Loucy (cell line): Measurements from ENCODE around the gene EEF1G.
A peak's percentile ranks its signal among the peaks of the same experiment; 100 is the strongest.
"Not testable (repeated sequence)": the region's sequence is repeated elsewhere in the genome, so short reads cannot be mapped to it uniquely, and the experiment has no call there.

Source experiments
- H2AFZ ChIP-seq: fragments of 200-600 bp; sonication (generic); 2 replicates; pipeline ENCODE4 v1.6.0; 2016; ENCODE audit warnings: antibody characterized with exemption, mild to moderate bottlenecking, low read length, moderate library complexity
- H3F3A ChIP-seq: fragments of 200-600 bp; 2 replicates; pipeline ENCODE4 v1.6.0; 2016; ENCODE audit warnings: antibody characterized with exemption, low read depth, mild to moderate bottlenecking
- H3K27me3 ChIP-seq: fragments of 200-600 bp; sonication (generic); 2 replicates; pipeline ENCODE4 v1.6.1; 2014; ENCODE audit warnings: low read length, mild to moderate bottlenecking; ENCODE audit not compliant: insufficient read depth, poor library complexity, severe bottlenecking
- H3K36me3 ChIP-seq: fragments of 200-600 bp; sonication (generic); 2 replicates; pipeline ENCODE4 v1.6.1; 2016; ENCODE audit warnings: low read length; ENCODE audit not compliant: insufficient read depth
- H3K4me1 ChIP-seq: fragments of 200-600 bp; sonication (generic); 2 replicates; pipeline ENCODE4 v1.5.1; 2014; ENCODE audit warnings: low read length, mild to moderate bottlenecking; ENCODE audit not compliant: insufficient read depth, poor library complexity, severe bottlenecking
- H3K4me2 ChIP-seq: fragments of 200-600 bp; sonication (generic); 2 replicates; pipeline ENCODE4 v1.6.0; 2014; ENCODE audit warnings: antibody characterized with exemption, low read length, low read depth, mild to moderate bottlenecking; ENCODE audit not compliant: poor library complexity, severe bottlenecking
- H3K4me3 ChIP-seq: fragments of 200-600 bp; sonication (generic); 2 replicates; pipeline ENCODE4 v1.5.1; 2014; ENCODE audit warnings: low read length, mild to moderate bottlenecking, mixed read lengths; ENCODE audit not compliant: poor library complexity, severe bottlenecking
- H3K79me2 ChIP-seq: fragments of 200-600 bp; sonication (generic); 2 replicates; pipeline ENCODE4 v1.6.1; 2014; ENCODE audit warnings: low read length; ENCODE audit not compliant: insufficient read depth
- H3K9ac ChIP-seq: fragments of 200-600 bp; sonication (generic); 2 replicates; pipeline ENCODE4 v1.6.0; 2014; ENCODE audit warnings: mild to moderate bottlenecking, low read depth, low read length, moderate library complexity; ENCODE audit not compliant: poor library complexity, severe bottlenecking
- H3K9me2 ChIP-seq: fragments of 200-600 bp; sonication (generic); replicated peaks from 2 replicates; pipeline ENCODE4 v1.6.1; 2016; ENCODE audit warnings: low read depth, low read length, mixed read lengths
- H3K9me3 ChIP-seq: fragments of 200-600 bp; sonication (generic); 2 replicates; pipeline ENCODE4 v1.6.1; 2014; ENCODE audit warnings: mild to moderate bottlenecking, antibody characterized with exemption, low read length, low read depth; ENCODE audit not compliant: insufficient read depth
- H4K20me1 ChIP-seq: fragments of 200-600 bp; sonication (generic); 2 replicates; pipeline ENCODE4 v1.6.0; 2014; ENCODE audit warnings: antibody characterized with exemption, low read length, mild to moderate bottlenecking; ENCODE audit not compliant: insufficient read depth, poor library complexity, severe bottlenecking
- CTCF ChIP-seq: fragments of 200-600 bp; sonication (generic); conservative IDR thresholded peaks from 2 replicates; pipeline ENCODE4 v1.5.1; 2014; ENCODE audit warnings: mild to moderate bottlenecking, antibody characterized with exemption, low read length
- EZH2phosphoT487 ChIP-seq: fragments of 200-600 bp; IDR thresholded peaks from 2 replicates; pipeline ENCODE4 v1.6.1; 2018; ENCODE audit warnings: antibody characterized with exemption, mild to moderate bottlenecking, moderate library complexity, borderline replicate concordance

EEF1G gene

GRCh38 chr11:62574363-62575071, 826 bp upstream of the EEF1G start:
- Histone ChIP-seq H3K79me2 (peaks cover 54% of the 10 kb centered on the region), H3K36me3 (peaks cover 52% of the 10 kb centered on the region; the same call in 1 of the 2 replicates), H3K9me2 (no peaks in the 10 kb centered on the region), H3K9ac (peak overlapping the region; percentile 90), H3K27me3 (peaks cover 7% of the 10 kb centered on the region), H3F3A (no peaks in the 10 kb centered on the region), H4K20me1 (peaks cover 38% of the 10 kb centered on the region), H2AFZ (peak overlapping the region; percentile 94), H3K9me3 (no peaks in the 10 kb centered on the region), H3K4me1 (peaks cover 41% of the 10 kb centered on the region), H3K4me2 (peak overlapping the region; percentile 93), H3K4me3 (peak overlapping the region; percentile 100)
- TF ChIP-seq CTCF: no peak

GRCh38 chr11:62573006-62573591, 592 bp downstream of the EEF1G start:
- H3K79me2 ChIP-seq: peaks cover 67% of the 10 kb centered on the region
- peaks cover 45% of the 10 kb centered on the region for H3K4me1 ChIP-seq
- H2AFZ ChIP-seq: peak overlapping the region; percentile 72
- peaks cover 51% of the 10 kb centered on the region for H4K20me1 ChIP-seq
- no peaks in the 10 kb centered on the region for H3F3A ChIP-seq
- no peaks in the 10 kb centered on the region for H3K9me3 ChIP-seq
- peaks cover 7% of the 10 kb centered on the region for H3K27me3 ChIP-seq
- peak overlapping the region; percentile 88 for H3K4me2 ChIP-seq
- TF ChIP-seq CTCF (no peak), EZH2phosphoT487 (no peak)
- H3K9me2 ChIP-seq: no peaks in the 10 kb centered on the region
- H3K36me3 ChIP-seq: peaks cover 51% of the 10 kb centered on the region; the same call in 1 of the 2 replicates
- peak overlapping the region; percentile 100 for H3K4me3 ChIP-seq
- H3K9ac ChIP-seq: peak overlapping the region; percentile 92

- TF ChIP-seq CTCF: no peak
- no peak for TF ChIP-seq EZH2phosphoT487
- no peaks in the 10 kb centered on the region for H3K9me2 ChIP-seq
- peak overlapping the region; percentile 88 for H3K4me2 ChIP-seq
- peaks cover 49% of the 10 kb centered on the region for H3K4me1 ChIP-seq
- peaks cover 56% of the 10 kb centered on the region for H4K20me1 ChIP-seq
- no peaks in the 10 kb centered on the region for H3F3A ChIP-seq
- peak overlapping the region; percentile 92 for H3K9ac ChIP-seq
- peak overlapping the region; percentile 100 for H3K4me3 ChIP-seq
- peaks cover 54% of the 10 kb centered on the region; the same call in 1 of the 2 replicates for H3K36me3 ChIP-seq
- no peak overlapping the region for H2AFZ ChIP-seq
- peaks cover 7% of the 10 kb centered on the region for H3K27me3 ChIP-seq
- no peaks in the 10 kb centered on the region for H3K9me3 ChIP-seq
- peaks cover 73% of the 10 kb centered on the region for H3K79me2 ChIP-seq
Observed at GRCh38 chr11:62572431-62572830, 1.3 kb downstream of the EEF1G start.

- Histone ChIP-seq H3K4me2 (peak overlapping the region; percentile 88), H3K36me3 (peaks cover 54% of the 10 kb centered on the region; the same call in 1 of the 2 replicates), H3K79me2 (peaks cover 82% of the 10 kb centered on the region), H3K4me3 (peak overlapping the region; percentile 100), H3K9ac (peak overlapping the region; percentile 92), H3K4me1 (peaks cover 57% of the 10 kb centered on the region), H4K20me1 (peaks cover 64% of the 10 kb centered on the region)
- not testable (repeated sequence) for H3K9me3 ChIP-seq, H3K9me2 ChIP-seq, H3K27me3 ChIP-seq, H2AFZ ChIP-seq, H3F3A ChIP-seq
Observed at GRCh38 chr11:62571493-62571892, 2.2 kb downstream of the EEF1G start.

GRCh38 chr11:62570903-62571302, 2.8 kb downstream of the EEF1G start:
- peak overlapping the region; percentile 92 for H3K9ac ChIP-seq
- H3F3A ChIP-seq, H3K9me3 ChIP-seq, H3K9me2 ChIP-seq, H3K27me3 ChIP-seq, H2AFZ ChIP-seq: not testable (repeated sequence)
- H3K4me3 ChIP-seq: peak overlapping the region; percentile 100
- H3K4me1 ChIP-seq: peaks cover 63% of the 10 kb centered on the region
- H3K79me2 ChIP-seq: peaks cover 88% of the 10 kb centered on the region
- H3K4me2 ChIP-seq: peak overlapping the region; percentile 88
- H4K20me1 ChIP-seq: peaks cover 70% of the 10 kb centered on the region
- H3K36me3 ChIP-seq: peaks cover 54% of the 10 kb centered on the region; the same call in 1 of the 2 replicates
